Measurements from ENCODE around the gene PTX3.

- TF ChIP-seq EZH2phosphoT487 (IDR thresholded peaks at IDR 0.05; ENCODE audit: borderline replicate concordance, low read depth, low read length) (no peak), CTCF (conservative IDR thresholded peaks at IDR 0.05; ENCODE audit: low read length) (no peak)
Observed at GRCh38 chr3:157429708-157430107, 6.9 kb upstream of the PTX3 start.
